ENCODE measurements around the gene MEAF6. TPM values are rescaled to one million over a fixed set of nuclear protein-coding genes. Genes with fewer than 3 reads are reported as not detected.

Gene MEAF6
- total RNA-seq, 2 experiments from 2014 or later, result 57.5 to 62.8 TPM

DNA sequence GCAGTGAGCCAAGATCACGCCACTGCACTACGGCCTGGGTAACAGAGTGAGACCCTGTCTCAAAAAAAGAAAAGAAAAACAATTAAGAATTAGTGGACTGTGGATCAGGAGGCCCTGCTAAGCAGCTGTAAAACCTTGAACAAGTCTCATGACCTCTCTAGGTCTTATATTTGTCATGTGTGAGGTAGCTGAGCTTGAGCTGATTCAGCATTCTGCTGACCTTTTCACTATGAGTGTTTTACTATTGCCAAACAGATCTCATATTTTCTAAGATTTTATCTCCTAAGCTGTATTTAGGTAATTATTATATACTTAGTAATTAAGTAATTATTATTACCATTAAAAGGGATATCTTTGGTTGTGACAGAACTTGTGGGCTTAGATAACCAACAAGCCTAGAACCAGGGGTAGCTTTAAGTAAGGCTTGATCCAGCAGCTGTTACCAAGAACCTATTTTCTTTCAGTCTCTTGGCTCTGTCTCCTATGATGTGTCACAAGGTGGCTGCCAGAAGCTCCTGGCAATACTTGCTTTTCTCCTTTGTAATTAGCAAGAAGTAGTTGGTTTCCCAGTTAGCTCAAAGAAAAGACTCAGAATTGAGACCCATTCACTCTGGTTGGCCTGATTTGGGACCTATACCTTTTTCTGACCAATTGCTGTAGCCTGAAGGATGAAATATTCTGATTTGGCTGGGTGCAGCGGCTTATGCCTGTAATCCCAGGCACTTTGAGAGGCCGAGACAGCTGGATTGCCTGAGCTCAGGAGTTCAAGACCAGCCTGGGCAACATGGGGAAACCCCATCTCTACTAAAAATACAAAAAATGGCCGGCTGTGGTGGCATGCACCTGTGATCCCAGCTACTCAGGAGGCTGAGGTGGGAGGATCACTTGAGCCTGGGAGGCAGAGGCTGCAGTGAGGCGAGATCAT is 48.7 kb downstream of the MEAF6 start:
- no peaks in the 10 kb centered on the region for H3K27me3 Mint-ChIP-seq (ENCODE audit: low read depth)
- no peak overlapping the region for H3K4me3 Mint-ChIP-seq
- CTCF ChIA-PET, result interaction anchor here (0.6 to 5.0 kb wide), 6 partner anchors 9 to 217 kb away, joined by 3 to 26 read pairs (median 5); partner anchors contain the start of gene ZC3H12A
- no peak overlapping the region for H3K27ac Mint-ChIP-seq
- intact Hi-C loops (cut with micrococcal nuclease), result no loop called here
- DNase-seq, result no peak
- no peaks in the 10 kb centered on the region for H3K36me3 Mint-ChIP-seq (ENCODE audit: low read depth)
- H3K9me3 Mint-ChIP-seq, result no peaks in the 10 kb centered on the region
- peaks cover 7% of the 10 kb centered on the region for H3K4me1 Mint-ChIP-seq (ENCODE audit: low read depth)

DNA sequence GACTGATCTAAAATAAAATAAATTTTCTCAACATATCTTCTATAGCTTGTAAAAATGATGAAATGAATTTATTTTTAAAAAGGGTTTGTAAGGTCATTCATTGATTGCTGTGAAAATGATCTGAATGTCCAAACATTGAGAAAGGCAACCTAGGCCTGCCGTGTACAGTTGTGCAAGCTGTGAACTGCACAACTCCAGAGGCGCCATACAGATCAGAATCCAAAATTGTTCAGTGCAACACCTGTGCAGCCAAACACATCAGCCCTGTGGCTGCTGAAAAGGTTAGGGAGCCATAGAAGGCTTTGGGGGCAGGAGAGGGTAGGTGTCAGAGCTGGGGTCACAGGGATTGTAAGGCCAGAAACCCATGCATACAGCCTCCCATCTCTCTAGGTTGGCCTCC is 50.1 kb downstream of the MEAF6 start:
- Mint-ChIP-seq H3K4me1 (ENCODE audit: low read depth) (peaks cover 3% of the 10 kb centered on the region), H3K9me3 (no peaks in the 10 kb centered on the region), H3K4me3 (no peak overlapping the region), H3K27me3 (ENCODE audit: low read depth) (no peaks in the 10 kb centered on the region), H3K36me3 (ENCODE audit: low read depth) (no peaks in the 10 kb centered on the region), H3K27ac (no peak overlapping the region)
- intact Hi-C loops (cut with micrococcal nuclease), result no loop called here
- DNase-seq, result no peak
- CTCF ChIA-PET, result interaction anchor here (0.5 to 5.0 kb wide), 6 partner anchors 9 to 139 kb away, joined by 3 to 26 read pairs (median 7); no protein-coding TSS in a partner anchor

DNA sequence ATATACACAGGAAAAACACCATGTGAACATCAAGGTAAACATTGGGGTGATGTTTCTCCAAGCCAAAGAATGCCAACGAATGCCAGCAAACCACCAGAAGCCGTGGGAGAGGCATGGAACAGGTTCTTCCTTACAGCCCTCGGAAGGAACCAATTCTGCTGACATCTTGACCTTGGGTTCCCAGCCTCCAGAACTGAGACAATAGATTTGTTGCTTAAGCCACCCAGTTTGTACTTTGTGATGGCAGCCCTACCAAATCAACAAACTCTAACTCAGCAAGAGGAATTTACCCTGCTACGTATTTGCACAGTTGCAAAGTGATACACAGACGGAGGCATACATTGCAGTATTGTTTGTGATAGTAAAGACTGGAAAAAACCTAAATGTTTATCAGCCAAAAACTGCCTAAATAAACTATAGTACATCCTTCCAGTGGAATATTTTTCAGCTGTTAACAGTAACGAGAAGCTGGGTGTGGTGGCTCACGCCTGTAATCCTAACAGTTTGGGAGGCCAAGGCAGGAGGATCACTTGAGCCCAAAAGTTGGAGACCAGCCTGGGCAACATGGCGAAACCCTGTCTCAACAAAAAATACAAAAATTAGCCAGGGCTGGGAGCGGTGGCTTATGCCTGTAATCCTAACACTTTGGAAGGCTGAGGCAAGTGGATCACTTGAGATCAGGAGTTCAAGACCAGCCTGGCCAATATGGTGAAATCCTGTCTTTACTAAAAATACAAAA is 52.7 kb downstream of the MEAF6 start:
- no peak for DNase-seq
- intact Hi-C loops (cut with micrococcal nuclease), result no loop called here
- Mint-ChIP-seq H3K9me3 (no peaks in the 10 kb centered on the region), H3K36me3 (ENCODE audit: low read depth) (no peaks in the 10 kb centered on the region), H3K27ac (no peak overlapping the region), H3K4me1 (ENCODE audit: low read depth) (no peaks in the 10 kb centered on the region), H3K27me3 (ENCODE audit: low read depth) (no peaks in the 10 kb centered on the region), H3K4me3 (no peak overlapping the region)
- CTCF ChIA-PET, result interaction anchor here (2.3 kb wide), 1 partner anchor 25 kb away, joined by 7 read pairs; no protein-coding TSS in a partner anchor

DNA sequence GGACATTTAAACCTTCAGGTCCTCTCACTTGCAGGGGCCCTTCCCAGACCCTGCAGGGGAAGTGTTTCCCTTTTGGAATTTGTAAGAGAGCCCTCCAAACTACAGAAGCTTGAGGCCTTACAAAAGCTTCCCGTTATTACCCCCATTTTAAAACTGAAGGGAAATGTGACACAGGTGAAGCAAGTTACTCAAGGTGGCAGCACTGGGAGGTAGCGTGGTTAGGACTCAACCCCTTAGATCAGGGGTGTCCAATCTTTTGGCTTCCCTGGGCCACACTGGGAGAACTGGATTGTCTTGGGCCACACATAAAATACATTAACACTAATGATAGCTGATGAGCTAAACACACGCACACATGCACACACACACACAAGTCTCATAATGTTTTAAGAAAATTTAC is 56.0 kb downstream of the MEAF6 start:
- Mint-ChIP-seq H3K9me3 (no peaks in the 10 kb centered on the region), H3K27me3 (ENCODE audit: low read depth) (no peaks in the 10 kb centered on the region), H3K4me1 (ENCODE audit: low read depth) (peaks cover 5% of the 10 kb centered on the region), H3K36me3 (ENCODE audit: low read depth) (peaks cover 3% of the 10 kb centered on the region), H3K4me3 (no peak overlapping the region), H3K27ac (no peak overlapping the region)
- intact Hi-C loops (cut with micrococcal nuclease), result no loop called here
- CTCF ChIA-PET, result interaction anchor here (0.6 to 12.2 kb wide), 7 partner anchors 20 to 1012 kb away, joined by 3 to 287 read pairs (median 4); no protein-coding TSS in a partner anchor
- peak; percentile 27 for DNase-seq

DNA sequence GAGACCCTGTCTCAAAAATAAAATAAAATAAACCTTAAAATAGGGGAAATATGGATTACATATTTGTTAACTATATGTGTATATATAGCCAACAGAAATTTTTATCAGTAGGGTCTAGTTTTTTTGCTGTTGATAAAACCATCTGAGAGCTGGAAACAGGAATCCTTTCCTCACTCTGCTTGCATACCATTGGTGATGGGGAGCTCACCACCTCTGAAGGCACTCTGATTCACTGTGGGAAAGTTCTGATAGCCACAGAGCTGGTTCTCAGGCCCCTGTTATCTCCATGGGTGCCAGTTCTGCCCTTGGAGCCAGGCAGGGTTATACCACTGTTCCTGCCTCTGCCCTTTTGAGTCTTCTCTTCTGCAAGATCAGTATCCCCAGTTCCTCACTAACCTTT is 58.0 kb downstream of the MEAF6 start:
- Mint-ChIP-seq H3K36me3 (ENCODE audit: low read depth) (peaks cover 3% of the 10 kb centered on the region), H3K27me3 (ENCODE audit: low read depth) (no peaks in the 10 kb centered on the region), H3K4me3 (no peak overlapping the region), H3K9me3 (no peaks in the 10 kb centered on the region), H3K4me1 (ENCODE audit: low read depth) (peaks cover 5% of the 10 kb centered on the region), H3K27ac (no peak overlapping the region)
- intact Hi-C loops (cut with micrococcal nuclease), result no loop called here
- CTCF ChIA-PET, result interaction anchor here (0.8 to 12.2 kb wide), 5 partner anchors 9 to 225 kb away, joined by 3 to 287 read pairs (median 13); no protein-coding TSS in a partner anchor
- no peak for DNase-seq

DNA sequence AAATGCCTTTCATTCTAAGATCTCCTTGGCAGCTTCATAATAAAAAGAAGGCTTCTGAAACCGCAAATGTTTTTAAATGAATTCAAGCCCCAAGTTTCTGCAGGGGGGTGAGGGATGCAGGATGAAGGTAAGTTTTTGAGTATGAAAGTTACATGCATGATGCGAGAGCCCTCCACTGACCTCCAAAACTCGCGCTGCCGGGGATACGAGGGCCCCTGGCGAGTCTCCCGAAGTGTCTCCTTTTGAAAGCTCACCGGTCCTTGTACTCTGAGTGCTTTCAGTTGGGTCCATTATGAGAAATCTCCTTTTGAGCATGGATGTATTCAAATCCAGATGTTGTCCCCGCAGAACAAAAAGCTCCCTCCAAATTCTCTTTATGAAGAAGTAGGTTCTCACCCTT is 59.0 kb downstream of the MEAF6 start:
- Mint-ChIP-seq H3K4me3 (no peak overlapping the region), H3K9me3 (no peaks in the 10 kb centered on the region), H3K27me3 (ENCODE audit: low read depth) (no peaks in the 10 kb centered on the region), H3K4me1 (ENCODE audit: low read depth) (peaks cover 5% of the 10 kb centered on the region), H3K27ac (no peak overlapping the region), H3K36me3 (ENCODE audit: low read depth) (peaks cover 3% of the 10 kb centered on the region)
- intact Hi-C loops (cut with micrococcal nuclease), result loop anchor here (1.0 to 2.0 kb wide), 2 partner anchors 32 to 99 kb away; partner anchors contain the start of gene SNIP1
- no peak for DNase-seq
- CTCF ChIA-PET, result interaction anchor here (1.1 to 12.2 kb wide), 10 partner anchors 10 to 226 kb away, joined by 3 to 287 read pairs (median 6); partner anchors contain the start of genes MEAF6 and ZC3H12A

DNA sequence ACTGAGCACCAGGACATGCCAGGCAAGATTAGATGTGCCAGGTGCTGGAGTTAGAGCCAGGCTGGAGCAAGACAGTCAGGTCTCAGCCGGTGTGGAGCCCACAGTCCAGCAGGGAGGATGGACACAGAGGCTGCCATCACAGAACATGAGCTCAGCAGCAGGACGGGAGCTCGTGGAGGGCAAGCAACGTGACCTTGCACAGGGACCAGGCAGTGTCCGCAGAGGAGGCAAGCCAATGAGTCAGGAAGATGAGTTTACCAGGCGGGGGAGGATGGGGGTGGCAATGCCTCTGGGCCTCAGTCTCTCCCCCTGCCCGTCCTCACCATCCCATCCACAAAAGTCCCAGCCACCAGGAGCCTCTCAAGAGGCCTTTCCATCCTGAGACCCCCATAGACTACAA is 60.9 kb downstream of the MEAF6 start:
- Mint-ChIP-seq H3K36me3 (ENCODE audit: low read depth) (peaks cover 3% of the 10 kb centered on the region), H3K4me3 (no peak overlapping the region), H3K4me1 (ENCODE audit: low read depth) (peaks cover 15% of the 10 kb centered on the region), H3K9me3 (no peaks in the 10 kb centered on the region), H3K27me3 (ENCODE audit: low read depth) (no peaks in the 10 kb centered on the region), H3K27ac (no peak overlapping the region)
- intact Hi-C loops (cut with micrococcal nuclease), result loop anchor here (1.0 to 2.0 kb wide), 2 partner anchors 101 to 229 kb away; partner anchors contain the start of gene SNIP1
- CTCF ChIA-PET, result interaction anchor here (0.6 to 12.2 kb wide), 8 partner anchors 22 to 378 kb away, joined by 3 to 287 read pairs (median 4); no protein-coding TSS in a partner anchor
- DNase-seq, result no peak

DNA sequence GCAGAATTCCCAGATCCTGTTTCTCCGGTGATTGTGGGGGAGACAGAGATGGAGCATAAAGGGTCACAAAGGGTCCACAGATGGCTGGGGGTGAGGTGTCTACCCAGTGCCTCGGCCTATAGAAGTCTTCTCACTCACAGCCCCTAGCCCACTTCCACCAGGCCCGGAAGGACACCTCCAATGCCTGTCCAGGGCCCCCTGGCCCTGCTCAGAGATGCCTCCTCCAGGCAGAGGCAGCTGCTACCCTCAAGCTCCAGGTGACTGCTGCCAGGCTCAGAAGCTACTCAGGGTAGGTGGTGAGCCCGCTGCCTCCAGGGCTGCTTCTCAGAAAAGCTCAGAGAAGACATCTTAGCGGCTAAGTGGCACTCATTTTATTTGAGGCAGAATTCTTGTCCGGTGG is 62.1 kb downstream of the MEAF6 start:
- Mint-ChIP-seq H3K36me3 (ENCODE audit: low read depth) (peaks cover 3% of the 10 kb centered on the region), H3K4me3 (no peak overlapping the region), H3K27me3 (ENCODE audit: low read depth) (peaks cover 2% of the 10 kb centered on the region), H3K9me3 (no peaks in the 10 kb centered on the region), H3K27ac (no peak overlapping the region), H3K4me1 (ENCODE audit: low read depth) (peaks cover 15% of the 10 kb centered on the region)
- CTCF ChIA-PET, result interaction anchor here (12.2 kb wide), 1 partner anchor 35 kb away, joined by 287 read pairs; no protein-coding TSS in a partner anchor
- DNase-seq, result no peak
- intact Hi-C loops (cut with micrococcal nuclease), result no loop called here

DNA sequence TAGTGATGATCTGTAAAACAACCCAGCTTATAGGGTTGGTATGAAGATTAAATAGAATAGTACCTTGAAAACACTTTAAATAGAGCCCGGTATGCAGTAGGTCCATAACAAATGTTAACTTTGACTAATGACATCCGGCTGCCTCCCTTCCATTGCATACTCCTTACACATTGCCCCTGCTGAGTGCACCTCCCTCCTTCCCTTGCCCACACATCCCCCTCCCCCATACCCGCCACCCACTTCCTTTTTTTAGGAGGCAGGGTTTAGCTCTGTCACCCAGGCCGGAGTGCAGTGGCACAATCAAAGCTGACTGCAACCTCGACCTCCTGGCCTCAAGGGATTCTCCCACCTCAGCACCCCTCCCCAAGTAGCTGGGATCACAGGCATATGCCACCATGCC is 64.6 kb downstream of the MEAF6 start:
- peaks cover 1% of the 10 kb centered on the region for H3K36me3 Mint-ChIP-seq (ENCODE audit: low read depth)
- no peaks in the 10 kb centered on the region for H3K9me3 Mint-ChIP-seq
- peaks cover 6% of the 10 kb centered on the region for H3K27me3 Mint-ChIP-seq (ENCODE audit: low read depth)
- CTCF ChIA-PET, result interaction anchor here (0.7 to 12.2 kb wide), 6 partner anchors 15 to 1060 kb away, joined by 3 to 287 read pairs (median 4); no protein-coding TSS in a partner anchor
- H3K4me3 Mint-ChIP-seq, result no peak overlapping the region
- intact Hi-C loops (cut with micrococcal nuclease), result no loop called here
- peaks cover 13% of the 10 kb centered on the region for H3K4me1 Mint-ChIP-seq (ENCODE audit: low read depth)
- DNase-seq, result peak; percentile 66
- H3K27ac Mint-ChIP-seq, result no peak overlapping the region

DNA sequence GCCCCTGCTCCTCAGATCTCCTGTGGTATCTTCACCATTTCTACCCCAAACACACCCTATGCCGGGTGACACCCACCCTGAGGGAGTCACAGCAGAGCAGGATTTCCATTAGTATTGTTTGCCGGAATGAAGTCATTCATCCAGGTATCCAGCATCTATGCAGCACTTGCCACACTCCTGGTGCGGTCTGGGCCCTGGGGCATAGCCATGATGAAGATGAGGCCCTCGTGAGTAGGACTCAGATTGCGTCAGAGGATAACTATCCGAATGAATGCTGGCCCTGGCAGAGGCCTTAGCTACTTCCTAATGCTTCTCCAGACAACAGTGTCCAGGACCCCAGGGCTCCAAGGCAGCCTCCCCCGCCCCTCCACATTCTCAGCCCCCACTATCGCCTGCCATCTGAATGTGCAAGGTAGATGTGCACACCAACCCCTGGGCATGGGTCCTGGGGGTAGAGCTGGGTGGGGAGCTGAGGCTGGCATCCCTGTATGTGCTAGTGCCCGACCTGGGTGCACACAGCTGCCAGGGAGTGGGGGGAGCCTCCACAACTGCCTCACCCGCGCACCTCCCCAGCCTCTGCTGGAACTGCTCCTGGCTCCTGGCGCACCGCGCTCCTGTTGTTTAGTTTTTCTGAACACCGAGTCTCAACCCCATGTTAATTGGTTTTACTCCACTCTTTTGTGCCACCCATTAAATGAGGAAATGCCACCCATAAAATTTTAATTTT is 65.7 kb downstream of the MEAF6 start:
- intact Hi-C loops (cut with micrococcal nuclease), result no loop called here
- no peak overlapping the region for H3K27ac Mint-ChIP-seq
- no peaks in the 10 kb centered on the region for H3K36me3 Mint-ChIP-seq (ENCODE audit: low read depth)
- CTCF ChIA-PET, result interaction anchor here (1.2 to 12.2 kb wide), 4 partner anchors 15 to 235 kb away, joined by 4 to 287 read pairs (median 6); no protein-coding TSS in a partner anchor
- H3K4me1 Mint-ChIP-seq (ENCODE audit: low read depth), result peaks cover 10% of the 10 kb centered on the region
- no peak overlapping the region for H3K4me3 Mint-ChIP-seq
- DNase-seq, result no peak
- H3K9me3 Mint-ChIP-seq, result no peaks in the 10 kb centered on the region
- peaks cover 6% of the 10 kb centered on the region for H3K27me3 Mint-ChIP-seq (ENCODE audit: low read depth)

DNA sequence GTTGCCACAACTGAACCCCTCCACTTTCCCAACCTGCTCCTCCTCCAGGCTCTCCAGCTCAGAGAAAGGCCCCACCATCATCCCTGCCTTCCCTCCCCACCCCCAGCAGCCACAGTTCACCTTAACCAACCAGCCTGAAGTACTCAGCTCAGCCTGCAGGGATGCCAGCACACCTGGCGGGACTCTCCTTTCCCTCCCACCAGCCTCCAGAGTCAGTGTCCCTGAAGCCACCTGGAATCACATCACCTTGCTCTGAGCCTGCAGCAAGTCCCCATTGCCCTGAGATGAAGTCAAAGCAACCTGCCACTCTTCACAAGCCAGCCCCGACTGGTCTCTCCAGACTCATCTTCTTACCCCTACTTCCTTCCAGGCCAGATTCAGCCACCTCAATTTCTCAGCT is 66.4 kb downstream of the MEAF6 start:
- no peak for DNase-seq
- Mint-ChIP-seq H3K4me3 (no peak overlapping the region), H3K36me3 (ENCODE audit: low read depth) (no peaks in the 10 kb centered on the region), H3K4me1 (ENCODE audit: low read depth) (peaks cover 10% of the 10 kb centered on the region), H3K27ac (no peak overlapping the region), H3K9me3 (no peaks in the 10 kb centered on the region), H3K27me3 (ENCODE audit: low read depth) (peaks cover 6% of the 10 kb centered on the region)
- intact Hi-C loops (cut with micrococcal nuclease), result no loop called here
- CTCF ChIA-PET, result interaction anchor here (2.4 kb wide), 1 partner anchor 14 kb away, joined by 6 read pairs; no protein-coding TSS in a partner anchor
